Epithelial cell of esophagus (primary cell): ENCODE results near the gene FOXK2.

Experiments used
- DNase-seq: peaks from one replicate; pipeline ENCODE4 v3.0.0; 2010; ENCODE audit warnings: low read depth
- H3K4me3 ChIP-seq: 2 replicates; pipeline ENCODE4 v1.5.1; 2011; ENCODE audit warnings: mild to moderate bottlenecking, low read length, control low read depth
- TF ChIP-seq, protein P1 (sequence below): IDR thresholded peaks from 2 replicates; pipeline ENCODE4 v1.5.1; 2011; ENCODE audit warnings: low read depth, mild to moderate bottlenecking, low read length, control low read depth, inconsistent platforms; ENCODE audit not compliant: insufficient read depth; ENCODE audit errors: missing control alignments

Gene FOXK2

GRCh38 chr17:82592767-82593589, 73.4 kb downstream of the FOXK2 start:
- peak overlapping the region; percentile 74 for H3K4me3 ChIP-seq
- TF ChIP-seq, protein P1, sequence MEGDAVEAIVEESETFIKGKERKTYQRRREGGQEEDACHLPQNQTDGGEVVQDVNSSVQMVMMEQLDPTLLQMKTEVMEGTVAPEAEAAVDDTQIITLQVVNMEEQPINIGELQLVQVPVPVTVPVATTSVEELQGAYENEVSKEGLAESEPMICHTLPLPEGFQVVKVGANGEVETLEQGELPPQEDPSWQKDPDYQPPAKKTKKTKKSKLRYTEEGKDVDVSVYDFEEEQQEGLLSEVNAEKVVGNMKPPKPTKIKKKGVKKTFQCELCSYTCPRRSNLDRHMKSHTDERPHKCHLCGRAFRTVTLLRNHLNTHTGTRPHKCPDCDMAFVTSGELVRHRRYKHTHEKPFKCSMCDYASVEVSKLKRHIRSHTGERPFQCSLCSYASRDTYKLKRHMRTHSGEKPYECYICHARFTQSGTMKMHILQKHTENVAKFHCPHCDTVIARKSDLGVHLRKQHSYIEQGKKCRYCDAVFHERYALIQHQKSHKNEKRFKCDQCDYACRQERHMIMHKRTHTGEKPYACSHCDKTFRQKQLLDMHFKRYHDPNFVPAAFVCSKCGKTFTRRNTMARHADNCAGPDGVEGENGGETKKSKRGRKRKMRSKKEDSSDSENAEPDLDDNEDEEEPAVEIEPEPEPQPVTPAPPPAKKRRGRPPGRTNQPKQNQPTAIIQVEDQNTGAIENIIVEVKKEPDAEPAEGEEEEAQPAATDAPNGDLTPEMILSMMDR = no peak
- DNase-seq = peak; percentile 75

- H3K4me3 ChIP-seq = peak overlapping the region; percentile 74
Measured at GRCh38 chr17:82593590-82594087, 74.1 kb downstream of the FOXK2 start.

GRCh38 chr17:82594571-82594970, 75.0 kb downstream of the FOXK2 start:
- TF ChIP-seq, protein P1 = no peak
- no peak for DNase-seq
- no peak overlapping the region for H3K4me3 ChIP-seq

More at GRCh38 chr17:82593590-82594087, 74.1 kb downstream of the FOXK2 start:
- TF ChIP-seq, protein P1 = no peak
- no peak for DNase-seq

GRCh38 chr17:82595893-82596292, 76.4 kb downstream of the FOXK2 start:
- no peak for DNase-seq
- TF ChIP-seq, protein P1 = no peak
- no peak overlapping the region for H3K4me3 ChIP-seq

DNA sequence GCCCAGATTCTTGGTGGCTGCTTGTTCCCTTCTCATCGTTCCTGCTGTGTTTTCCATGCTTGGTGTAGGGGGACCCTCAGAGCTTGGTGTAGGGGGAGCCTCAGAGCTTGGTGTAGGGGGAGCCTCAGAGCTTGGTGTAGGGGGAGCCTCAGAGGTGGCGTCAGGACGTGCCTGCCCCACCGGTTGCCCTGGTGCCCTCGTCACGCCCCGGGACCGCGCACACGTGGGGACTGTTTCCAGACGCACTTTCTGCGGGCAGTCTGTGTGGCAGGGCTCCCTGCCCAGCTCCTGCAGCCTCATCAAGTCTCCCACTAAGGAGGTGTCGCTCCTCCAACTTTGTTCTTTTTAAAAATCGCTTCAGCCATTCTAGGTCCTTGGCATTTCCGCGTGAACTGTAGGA, 76.8 kb downstream of the FOXK2 start:
- TF ChIP-seq, protein P1 = no peak
- DNase-seq = no peak
- no peak overlapping the region for H3K4me3 ChIP-seq

- DNase-seq = no peak
- TF ChIP-seq, protein P1 = no peak
- no peak overlapping the region for H3K4me3 ChIP-seq
Measured at GRCh38 chr17:82596837-82597672, 77.5 kb downstream of the FOXK2 start.
